Measurements from ENCODE around the gene APOA4.

APOA4 gene

DNA sequence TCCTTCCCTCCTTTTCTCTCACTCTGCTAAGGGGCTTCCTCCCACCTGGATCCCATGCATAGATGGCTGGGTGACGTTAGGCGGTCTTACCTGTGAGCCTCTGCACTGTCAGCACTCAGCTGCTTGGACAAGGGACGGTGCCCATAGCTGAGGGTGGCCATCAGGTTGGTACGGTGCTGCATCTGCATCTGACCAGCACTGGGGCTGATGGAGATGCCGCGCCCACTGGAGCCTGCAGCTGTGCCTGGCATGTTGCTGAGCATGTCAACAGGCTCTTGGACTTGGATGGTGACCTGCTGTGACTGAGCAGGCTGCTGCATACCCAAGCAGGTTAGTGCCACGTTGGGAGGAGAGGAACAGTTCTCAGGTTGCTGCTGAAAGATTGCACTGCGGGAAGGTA lies 36.1 kb upstream of the APOA4 start (continued):
- TF ChIP-seq ZNF629 (tag by site-specific recombination; IDR thresholded peaks at IDR 0.05) (no peak), ZFP3 (tag by site-specific recombination; IDR thresholded peaks at IDR 0.05; ENCODE audit: low read depth) (no peak), ZNF747 (tag by site-specific recombination; IDR thresholded peaks at IDR 0.05) (no peak), ZBTB7A (tag by site-specific recombination; IDR thresholded peaks at IDR 0.05; ENCODE audit: low read depth) (no peak), ZNF23 (tag by site-specific recombination; IDR thresholded peaks at IDR 0.05; ENCODE audit: borderline replicate concordance) (no peak), ZNF169 (tag by site-specific recombination; IDR thresholded peaks at IDR 0.05) (no peak), ZNF654 (tag by site-specific recombination; IDR thresholded peaks at IDR 0.05; ENCODE audit: low read depth) (no peak), MYNN (tag by site-specific recombination; IDR thresholded peaks at IDR 0.05; ENCODE audit: borderline replicate concordance) (no peak), KLF1 (tag by site-specific recombination; IDR thresholded peaks at IDR 0.05) (no peak)
- TF ChIP-seq, protein P1, sequence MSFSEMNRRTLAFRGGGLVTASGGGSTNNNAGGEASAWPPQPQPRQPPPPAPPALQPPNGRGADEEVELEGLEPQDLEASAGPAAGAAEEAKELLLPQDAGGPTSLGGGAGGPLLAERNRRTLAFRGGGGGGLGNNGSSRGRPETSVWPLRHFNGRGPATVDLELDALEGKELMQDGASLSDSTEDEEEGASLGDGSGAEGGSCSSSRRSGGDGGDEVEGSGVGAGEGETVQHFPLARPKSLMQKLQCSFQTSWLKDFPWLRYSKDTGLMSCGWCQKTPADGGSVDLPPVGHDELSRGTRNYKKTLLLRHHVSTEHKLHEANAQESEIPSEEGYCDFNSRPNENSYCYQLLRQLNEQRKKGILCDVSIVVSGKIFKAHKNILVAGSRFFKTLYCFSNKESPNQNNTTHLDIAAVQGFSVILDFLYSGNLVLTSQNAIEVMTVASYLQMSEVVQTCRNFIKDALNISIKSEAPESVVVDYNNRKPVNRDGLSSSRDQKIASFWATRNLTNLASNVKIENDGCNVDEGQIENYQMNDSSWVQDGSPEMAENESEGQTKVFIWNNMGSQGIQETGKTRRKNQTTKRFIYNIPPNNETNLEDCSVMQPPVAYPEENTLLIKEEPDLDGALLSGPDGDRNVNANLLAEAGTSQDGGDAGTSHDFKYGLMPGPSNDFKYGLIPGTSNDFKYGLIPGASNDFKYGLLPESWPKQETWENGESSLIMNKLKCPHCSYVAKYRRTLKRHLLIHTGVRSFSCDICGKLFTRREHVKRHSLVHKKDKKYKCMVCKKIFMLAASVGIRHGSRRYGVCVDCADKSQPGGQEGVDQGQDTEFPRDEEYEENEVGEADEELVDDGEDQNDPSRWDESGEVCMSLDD (tag by site-specific recombination; IDR thresholded peaks at IDR 0.05): no peak
- TF ChIP-seq, protein P2, sequence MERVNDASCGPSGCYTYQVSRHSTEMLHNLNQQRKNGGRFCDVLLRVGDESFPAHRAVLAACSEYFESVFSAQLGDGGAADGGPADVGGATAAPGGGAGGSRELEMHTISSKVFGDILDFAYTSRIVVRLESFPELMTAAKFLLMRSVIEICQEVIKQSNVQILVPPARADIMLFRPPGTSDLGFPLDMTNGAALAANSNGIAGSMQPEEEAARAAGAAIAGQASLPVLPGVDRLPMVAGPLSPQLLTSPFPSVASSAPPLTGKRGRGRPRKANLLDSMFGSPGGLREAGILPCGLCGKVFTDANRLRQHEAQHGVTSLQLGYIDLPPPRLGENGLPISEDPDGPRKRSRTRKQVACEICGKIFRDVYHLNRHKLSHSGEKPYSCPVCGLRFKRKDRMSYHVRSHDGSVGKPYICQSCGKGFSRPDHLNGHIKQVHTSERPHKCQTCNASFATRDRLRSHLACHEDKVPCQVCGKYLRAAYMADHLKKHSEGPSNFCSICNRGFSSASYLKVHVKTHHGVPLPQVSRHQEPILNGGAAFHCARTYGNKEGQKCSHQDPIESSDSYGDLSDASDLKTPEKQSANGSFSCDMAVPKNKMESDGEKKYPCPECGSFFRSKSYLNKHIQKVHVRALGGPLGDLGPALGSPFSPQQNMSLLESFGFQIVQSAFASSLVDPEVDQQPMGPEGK (tag by site-specific recombination; IDR thresholded peaks at IDR 0.05): no peak

DNA sequence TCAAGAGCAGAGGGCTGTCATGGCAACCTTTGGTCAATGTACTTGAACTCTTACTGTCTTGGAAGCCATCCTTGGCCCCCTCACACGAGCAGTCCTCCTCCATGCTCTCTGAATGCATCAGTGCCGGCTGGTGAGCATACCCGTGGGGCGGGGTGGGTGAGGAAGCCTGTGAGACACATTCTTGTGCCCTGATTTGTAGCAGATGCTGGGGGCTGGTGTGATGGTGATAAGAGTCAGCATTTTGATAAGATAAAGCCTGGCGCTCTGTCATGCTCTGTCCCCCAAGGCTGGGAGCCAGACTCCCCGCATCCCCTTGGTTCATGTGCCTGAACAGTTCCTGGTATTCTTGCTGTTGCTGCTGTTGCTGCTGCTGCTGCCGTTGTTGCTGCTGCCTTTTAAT lies 34.8 kb upstream of the APOA4 start:
- Histone ChIP-seq H3K27ac (ENCODE audit: extremely low read depth, low read depth, low read length) (no peak overlapping the region), H3K4me3 (ENCODE audit: low read depth, low read length) (no peak overlapping the region), H3K4me1 (ENCODE audit: control insufficient read depth, insufficient read depth, low read length) (no peaks in the 10 kb centered on the region), H3K9me3 (ENCODE audit: control insufficient read depth, insufficient read depth, low read depth, low read length) (no peaks in the 10 kb centered on the region), H3K36me3 (ENCODE audit: control insufficient read depth in 2 of 2, insufficient read depth in 1 of 2, low read length in 2 of 2) (peaks cover 0 to 75% of the 10 kb centered on the region in 2 experiments; a peak in 2 of 3 replicates)
- POLR2A ChIA-PET: no interaction called here
- no peak for TF ChIP-seq ZNF416 (tag by site-specific recombination; IDR thresholded peaks at IDR 0.05)
- TF ChIP-seq ZNF121 (tag by site-specific recombination; IDR thresholded peaks at IDR 0.05): no peak
- TF ChIP-seq SCRT2 (tag by site-specific recombination; IDR thresholded peaks at IDR 0.05): no peak
- TF ChIP-seq ZNF202 (tag by site-specific recombination; IDR thresholded peaks at IDR 0.05; ENCODE audit: borderline replicate concordance): no peak
- CTCF ChIA-PET: interaction anchor here (0.9 kb wide), 1 partner anchor 22 kb away, joined by 4 read pairs; no protein-coding TSS in a partner anchor

DNA sequence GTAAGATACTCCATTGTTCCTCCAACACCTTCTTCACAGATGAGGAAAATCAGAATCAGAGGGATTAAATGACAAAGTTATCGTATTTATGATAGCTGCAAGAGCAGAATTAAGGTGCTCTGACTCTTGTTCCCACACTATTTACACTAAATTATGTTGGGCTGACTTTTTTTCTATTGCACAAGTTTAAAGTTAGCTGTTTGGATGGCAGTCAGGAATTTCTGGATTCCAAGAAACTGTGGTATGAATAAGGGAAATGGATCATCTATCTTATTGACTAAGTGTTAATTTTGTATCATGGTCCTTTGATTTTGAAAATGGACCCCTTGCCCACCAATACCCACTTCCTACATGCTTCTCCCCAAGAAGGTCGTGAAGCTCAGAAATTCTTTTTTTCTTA lies 34.2 kb upstream of the APOA4 start:
- H3K4me3 ChIP-seq (ENCODE audit: low read depth, low read length): no peak overlapping the region
- no peaks in the 10 kb centered on the region for H3K4me1 ChIP-seq (ENCODE audit: control insufficient read depth, insufficient read depth, low read length)
- no peaks in the 10 kb centered on the region for H3K9me3 ChIP-seq (ENCODE audit: control insufficient read depth, insufficient read depth, low read depth, low read length)
- ChIA-PET POLR2A (no interaction called here), CTCF (interaction anchor here (0.6 kb wide), 1 partner anchor 367 kb away, joined by 5 read pairs; no protein-coding TSS in a partner anchor)
- H3K36me3 ChIP-seq (ENCODE audit: control insufficient read depth in 2 of 2, insufficient read depth in 1 of 2, low read length in 2 of 2): peaks cover 0 to 69% of the 10 kb centered on the region in 2 experiments; a peak in 1 of 3 replicates
- no peak overlapping the region for H3K27ac ChIP-seq (ENCODE audit: extremely low read depth, low read depth, low read length)
- TF ChIP-seq, protein P3, sequence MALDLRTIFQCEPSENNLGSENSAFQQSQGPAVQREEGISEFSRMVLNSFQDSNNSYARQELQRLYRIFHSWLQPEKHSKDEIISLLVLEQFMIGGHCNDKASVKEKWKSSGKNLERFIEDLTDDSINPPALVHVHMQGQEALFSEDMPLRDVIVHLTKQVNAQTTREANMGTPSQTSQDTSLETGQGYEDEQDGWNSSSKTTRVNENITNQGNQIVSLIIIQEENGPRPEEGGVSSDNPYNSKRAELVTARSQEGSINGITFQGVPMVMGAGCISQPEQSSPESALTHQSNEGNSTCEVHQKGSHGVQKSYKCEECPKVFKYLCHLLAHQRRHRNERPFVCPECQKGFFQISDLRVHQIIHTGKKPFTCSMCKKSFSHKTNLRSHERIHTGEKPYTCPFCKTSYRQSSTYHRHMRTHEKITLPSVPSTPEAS (tag by site-specific recombination; IDR thresholded peaks at IDR 0.05): no peak
- TF ChIP-seq OVOL3 (tag by site-specific recombination; IDR thresholded peaks at IDR 0.05) (no peak), IKZF3 (tag by site-specific recombination; IDR thresholded peaks at IDR 0.05) (no peak), ZNF623 (tag by site-specific recombination; IDR thresholded peaks at IDR 0.05) (no peak), ZNF266 (tag by site-specific recombination; IDR thresholded peaks at IDR 0.05; ENCODE audit: low read depth) (no peak)
- TF ChIP-seq, protein P4, sequence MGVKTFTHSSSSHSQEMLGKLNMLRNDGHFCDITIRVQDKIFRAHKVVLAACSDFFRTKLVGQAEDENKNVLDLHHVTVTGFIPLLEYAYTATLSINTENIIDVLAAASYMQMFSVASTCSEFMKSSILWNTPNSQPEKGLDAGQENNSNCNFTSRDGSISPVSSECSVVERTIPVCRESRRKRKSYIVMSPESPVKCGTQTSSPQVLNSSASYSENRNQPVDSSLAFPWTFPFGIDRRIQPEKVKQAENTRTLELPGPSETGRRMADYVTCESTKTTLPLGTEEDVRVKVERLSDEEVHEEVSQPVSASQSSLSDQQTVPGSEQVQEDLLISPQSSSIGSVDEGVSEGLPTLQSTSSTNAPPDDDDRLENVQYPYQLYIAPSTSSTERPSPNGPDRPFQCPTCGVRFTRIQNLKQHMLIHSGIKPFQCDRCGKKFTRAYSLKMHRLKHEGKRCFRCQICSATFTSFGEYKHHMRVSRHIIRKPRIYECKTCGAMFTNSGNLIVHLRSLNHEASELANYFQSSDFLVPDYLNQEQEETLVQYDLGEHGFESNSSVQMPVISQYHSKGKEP (tag by site-specific recombination; IDR thresholded peaks at IDR 0.05): no peak
- TF ChIP-seq, protein P1 (tag by site-specific recombination; IDR thresholded peaks at IDR 0.05): no peak
- TF ChIP-seq, protein P5, sequence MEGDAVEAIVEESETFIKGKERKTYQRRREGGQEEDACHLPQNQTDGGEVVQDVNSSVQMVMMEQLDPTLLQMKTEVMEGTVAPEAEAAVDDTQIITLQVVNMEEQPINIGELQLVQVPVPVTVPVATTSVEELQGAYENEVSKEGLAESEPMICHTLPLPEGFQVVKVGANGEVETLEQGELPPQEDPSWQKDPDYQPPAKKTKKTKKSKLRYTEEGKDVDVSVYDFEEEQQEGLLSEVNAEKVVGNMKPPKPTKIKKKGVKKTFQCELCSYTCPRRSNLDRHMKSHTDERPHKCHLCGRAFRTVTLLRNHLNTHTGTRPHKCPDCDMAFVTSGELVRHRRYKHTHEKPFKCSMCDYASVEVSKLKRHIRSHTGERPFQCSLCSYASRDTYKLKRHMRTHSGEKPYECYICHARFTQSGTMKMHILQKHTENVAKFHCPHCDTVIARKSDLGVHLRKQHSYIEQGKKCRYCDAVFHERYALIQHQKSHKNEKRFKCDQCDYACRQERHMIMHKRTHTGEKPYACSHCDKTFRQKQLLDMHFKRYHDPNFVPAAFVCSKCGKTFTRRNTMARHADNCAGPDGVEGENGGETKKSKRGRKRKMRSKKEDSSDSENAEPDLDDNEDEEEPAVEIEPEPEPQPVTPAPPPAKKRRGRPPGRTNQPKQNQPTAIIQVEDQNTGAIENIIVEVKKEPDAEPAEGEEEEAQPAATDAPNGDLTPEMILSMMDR (tag by site-specific recombination; IDR thresholded peaks at IDR 0.05): no peak
